Right forelimb (tissue), 1 donor: Measurements from ENCODE around the gene RNASE8.
A peak's percentile ranks its signal among the peaks of the same experiment; 100 is the strongest.

Experiments
- DNase-seq: peaks from one replicate; pipeline ENCODE4 v3.0.0-alpha.2; 2018

RNASE8 gene

GRCh38 chr14:21074398-21075272 lies 17.0 kb downstream of the RNASE8 start:
- no peak for DNase-seq

GRCh38 chr14:21075719-21076437 lies 18.3 kb downstream of the RNASE8 start:
- no peak for DNase-seq

- DNase-seq: no peak
These were observed 20.1 kb downstream of the RNASE8 start for GRCh38 chr14:21077672-21078071.

- DNase-seq: no peak
These were observed 20.7 kb downstream of the RNASE8 start for GRCh38 chr14:21078287-21078686.

GRCh38 chr14:21078726-21079125 lies 21.1 kb downstream of the RNASE8 start:
- no peak for DNase-seq

GRCh38 chr14:21081521-21082142 lies 24.0 kb downstream of the RNASE8 start:
- no peak for DNase-seq

- no peak for DNase-seq
These were observed 26.1 kb downstream of the RNASE8 start for GRCh38 chr14:21083565-21084325.

GRCh38 chr14:21084396-21084795 lies 26.8 kb downstream of the RNASE8 start:
- DNase-seq: no peak

GRCh38 chr14:21084998-21085853 lies 27.6 kb downstream of the RNASE8 start:
- no peak for DNase-seq

GRCh38 chr14:21086908-21087293 lies 29.3 kb downstream of the RNASE8 start:
- no peak for DNase-seq

GRCh38 chr14:21087294-21088091 lies 29.9 kb downstream of the RNASE8 start:
- DNase-seq: peak; percentile 50

GRCh38 chr14:21088687-21089086 lies 31.1 kb downstream of the RNASE8 start:
- DNase-seq: peak; percentile 29

GRCh38 chr14:21089271-21089670 lies 31.6 kb downstream of the RNASE8 start:
- DNase-seq: no peak

- DNase-seq: no peak
These were observed 32.2 kb downstream of the RNASE8 start for GRCh38 chr14:21089877-21090193.

- no peak for DNase-seq
These were observed 32.7 kb downstream of the RNASE8 start for GRCh38 chr14:21090194-21090939.

- DNase-seq: no peak
These were observed 33.5 kb downstream of the RNASE8 start for GRCh38 chr14:21090940-21091663.

- no peak for DNase-seq
These were observed 34.2 kb downstream of the RNASE8 start for GRCh38 chr14:21091821-21092272.

GRCh38 chr14:21092273-21093011 lies 34.8 kb downstream of the RNASE8 start:
- peak; percentile 91 for DNase-seq

GRCh38 chr14:21093018-21093417 lies 35.4 kb downstream of the RNASE8 start:
- no peak for DNase-seq
